A549 (cell line): ENCODE measurements around the gene ETV3. TPM values are rescaled to one million over a fixed set of nuclear protein-coding genes. Genes with fewer than 3 reads are reported as not detected.

Source experiments
- ATAC-seq, 2 experiments: fragments of 200-7000 bp in 1 of 2; fragments of >200 bp in 1 of 2; cut with Nextera tagmentation in 1 of 2; cut with Tn5 transposase in 1 of 2; 3 replicates each; pipeline versions ENCODE4 v1.8.0 to v1.9.1; 2018 to 2020; ENCODE audit warnings: mild to moderate bottlenecking in 1 of 2, moderate library complexity in 1 of 2
- CTCF ChIA-PET: fragments of 300-600 bp; sonication (Branson Sonifier 250); formaldehyde crosslinking; extraction: SDS; loops from one replicate; lab custom pipeline; 2021; ENCODE audit warnings: antibody characterized with exemption, inconsistent platforms; lab: Yijun Ruan, JAX
- POLR2A ChIA-PET: fragments of 350-600 bp; formaldehyde crosslinking; extraction: SDS; loops from one replicate; lab custom pipeline; 2021; ENCODE audit warnings: antibody characterized with exemption, inconsistent platforms; lab: Yijun Ruan, JAX
- DNase-seq, 2 experiments: peaks; one replicate each; pipeline versions ENCODE4 v3.0.0 to v3.0.0-alpha.2; 2011 to 2016; ENCODE audit warnings: low read depth in 1 of 2, low spot score in 1 of 2
- FAIRE-seq: peaks from 2 replicates; lab custom pipeline; 2011; peaks lifted over from hg19 to GRCh38; lab: Jason Lieb, UNC
- H3K27ac ChIP-seq, 2 experiments: fragments of >200 bp; sonication (Bioruptor Twin); formaldehyde crosslinking; 3 replicates each; pipeline ENCODE4 v1.5.1; 2016 to 2017
- H3K4me1 ChIP-seq: fragments of >200 bp; sonication (Bioruptor Twin); formaldehyde crosslinking; 3 replicates; pipeline ENCODE4 v1.6.1; 2016
- H3K4me2 ChIP-seq: fragments of >200 bp; sonication (Bioruptor Twin); formaldehyde crosslinking; 3 replicates; pipeline ENCODE4 v1.6.1; 2016
- H3K4me3 ChIP-seq: fragments of >200 bp; sonication (Bioruptor Twin); formaldehyde crosslinking; 3 replicates; pipeline ENCODE4 v1.5.1; 2016
- H3K9me3 ChIP-seq: fragments of >200 bp; sonication (Bioruptor Twin); formaldehyde crosslinking; 3 replicates; pipeline ENCODE4 v1.6.1; 2016
- ATOH8 ChIP-seq: fragments of 250-450 bp; sonication (Bioruptor Pico); IDR thresholded peaks from 2 replicates; pipeline ENCODE4 v1.5.0; 2020; ENCODE audit warnings: low read depth, mild to moderate bottlenecking, moderate library complexity
- BHLHE40 ChIP-seq: IDR thresholded peaks from 2 replicates; pipeline ENCODE4 v1.6.1; 2012; ENCODE audit warnings: low read depth, low read length, inconsistent platforms
- CBX8 ChIP-seq: fragments of 200-600 bp; sonication (generic); IDR thresholded peaks from 2 replicates; pipeline ENCODE4 v1.6.1; 2016
- CEBPB ChIP-seq, 2 experiments: fragments of >200 bp in 1 of 2; sonication (Bioruptor Twin) in 1 of 2; formaldehyde crosslinking in 1 of 2; IDR thresholded peaks; 2 replicates each; pipeline ENCODE4 v1.6.1; 2012 to 2016
- CTCF ChIP-seq: fragments of >200 bp; sonication (Bioruptor Twin); formaldehyde crosslinking; IDR thresholded peaks from 3 replicates; pipeline ENCODE4 v1.5.1; 2016
- EHF ChIP-seq: fragments of 250-450 bp; sonication (Bioruptor Pico); IDR thresholded peaks from 2 replicates; pipeline ENCODE4 v1.5.0; 2020; ENCODE audit warnings: mild to moderate bottlenecking
- EHMT2 ChIP-seq: fragments of 200-600 bp; sonication (generic); IDR thresholded peaks from 2 replicates; pipeline ENCODE4 v1.6.1; 2016; ENCODE audit warnings: antibody characterized with exemption, low read depth, mild to moderate bottlenecking, moderate library complexity
- ESRRA ChIP-seq: fragments of 150-350 bp; IDR thresholded peaks from 2 replicates; pipeline ENCODE4 v1.6.1; 2014; ENCODE audit warnings: mild to moderate bottlenecking, low read length, borderline replicate concordance
- FOSL2 ChIP-seq, 2 experiments: fragments of 450-650 bp in 1 of 2; fragments of >200 bp in 1 of 2; sonication (Bioruptor Twin) in 1 of 2; formaldehyde crosslinking; IDR thresholded peaks; 2 replicates each; pipeline versions ENCODE4 v1.5.0 to v1.6.1; 2016 to 2020; ENCODE audit warnings: mild to moderate bottlenecking in 1 of 2, moderate library complexity in 1 of 2
- FOXS1 ChIP-seq: fragments of 250-450 bp; sonication (Bioruptor Pico); IDR thresholded peaks from 2 replicates; pipeline ENCODE4 v1.5.0; 2020; ENCODE audit warnings: mild to moderate bottlenecking, moderate library complexity
- HEYL ChIP-seq: fragments of 250-450 bp; sonication (Bioruptor Pico); IDR thresholded peaks from 2 replicates; pipeline ENCODE4 v1.8.0; 2021; ENCODE audit warnings: mild to moderate bottlenecking, moderate library complexity
- JUNB ChIP-seq: fragments of >200 bp; sonication (Bioruptor Twin); formaldehyde crosslinking; IDR thresholded peaks from 2 replicates; pipeline ENCODE4 v1.6.1; 2016
- KDM1A ChIP-seq: fragments of 200-600 bp; sonication (generic); IDR thresholded peaks from 2 replicates; pipeline ENCODE4 v1.6.1; 2016; ENCODE audit warnings: low read depth, mild to moderate bottlenecking
- KDM5A ChIP-seq: fragments of 200-600 bp; sonication (generic); IDR thresholded peaks from 2 replicates; pipeline ENCODE4 v1.6.1; 2016; ENCODE audit warnings: antibody characterized with exemption, mild to moderate bottlenecking
- MAZ ChIP-seq: fragments of 150-350 bp; IDR thresholded peaks from 2 replicates; pipeline ENCODE4 v1.6.1; 2014; ENCODE audit warnings: antibody characterized with exemption, low read depth, low read length, borderline replicate concordance
- NR3C1 ChIP-seq: fragments of >200 bp; sonication (Bioruptor Twin); formaldehyde crosslinking; IDR thresholded peaks from 3 replicates; pipeline ENCODE4 v1.6.1; 2017
- POLR2AphosphoS2 ChIP-seq: conservative IDR thresholded peaks from 2 replicates; pipeline ENCODE4 v1.6.1; 2012; ENCODE audit warnings: low read length, improper control_type of control experiment, inconsistent platforms
- RAD21 ChIP-seq, 2 experiments: fragments of >200 bp in 1 of 2; sonication (Bioruptor Twin) in 1 of 2; formaldehyde crosslinking in 1 of 2; IDR thresholded peaks in 1 of 2; conservative IDR thresholded peaks in 1 of 2; 2 replicates in 1 of 2; 3 replicates in 1 of 2; pipeline ENCODE4 v1.6.1; 2012 to 2018; ENCODE audit warnings: inconsistent platforms in 1 of 2
- RCOR1 ChIP-seq: fragments of 150-350 bp; IDR thresholded peaks from 2 replicates; pipeline ENCODE4 v1.6.1; 2014; ENCODE audit warnings: antibody characterized with exemption, low read length, low read depth
- RNF2 ChIP-seq: fragments of 200-600 bp; sonication (generic); IDR thresholded peaks from 2 replicates; pipeline ENCODE4 v1.6.1; 2016; ENCODE audit warnings: low read depth, mild to moderate bottlenecking, antibody characterized with exemption, moderate library complexity, borderline replicate concordance
- SMC3 ChIP-seq: fragments of >200 bp; sonication (Bioruptor Twin); formaldehyde crosslinking; IDR thresholded peaks from 3 replicates; pipeline ENCODE4 v1.6.1; 2018; ENCODE audit warnings: inconsistent platforms
- TFCP2L1 ChIP-seq: fragments of 250-450 bp; sonication (Bioruptor Pico); IDR thresholded peaks from 2 replicates; pipeline ENCODE4 v1.5.0; 2021; ENCODE audit warnings: mild to moderate bottlenecking
- ZC3H11A ChIP-seq: fragments of 450-650 bp; IDR thresholded peaks from 2 replicates; pipeline ENCODE4 v1.6.1; 2014; ENCODE audit warnings: antibody characterized with exemption, mild to moderate bottlenecking
- WGBS: methylation state at CpG from one replicate; pipeline ENCODE4 v1.1.6; 2017; ENCODE audit errors: missing lambda C conversion rate; 5-methylcytosine and 5-hydroxymethylcytosine counted together
- polyA plus RNA-seq, 4 experiments: library from polyadenylated mRNA; depleted of rRNA in 3 of 4; stranded (reverse); fragments of >200 nt; fragmentation: RNase III in 1 of 4; extraction: RNeasy Plus Mini Kit Qiagen cat#74134 plus additional on column Dnase treatment in 1 of 4; gene quantifications; 2 replicates in 3 of 4; 3 replicates in 1 of 4; pipeline ENCODE4 v1.2.3, GENCODE V29; 2011 to 2017
- TF ChIP-seq, protein P1 (sequence below): fragments of 250-450 bp; sonication (Bioruptor Pico); IDR thresholded peaks from 2 replicates; pipeline ENCODE4 v1.5.0; 2021; ENCODE audit warnings: mild to moderate bottlenecking, moderate library complexity, borderline replicate concordance

Gene ETV3
- polyA plus RNA-seq, 2 of the 4 experiments (the other 2 are of a cell fraction): 11.1 to 14.5 TPM

- FAIRE-seq: no peak
- DNase-seq: no peak
- Histone ChIP-seq H3K4me3 (no peak overlapping the region), H3K27ac (no peak overlapping the region), H3K4me2 (no peak overlapping the region), H3K9me3 (no peaks in the 10 kb centered on the region), H3K4me1 (no peaks in the 10 kb centered on the region)
- ChIA-PET POLR2A (no interaction called here), CTCF (interaction anchor here (1.3 to 6.9 kb wide), 11 partner anchors 11 to 122 kb away, joined by 3 to 437 read pairs (median 25); partner anchors contain the start of gene ETV3L)
- no peak for ATAC-seq
- WGBS: 48% methylated on average over 4 of the region's 4 CpGs
- no peak for TF ChIP-seq BHLHE40
- no peak for TF ChIP-seq CTCF
- no peak for TF ChIP-seq NR3C1
- TF ChIP-seq RCOR1: no peak
These were observed 46.4 kb downstream of the ETV3 start for GRCh38 chr1:157091668-157092273.

- H3K4me1 ChIP-seq: no peaks in the 10 kb centered on the region
- H3K4me3 ChIP-seq: no peak overlapping the region
- no peak overlapping the region for H3K27ac ChIP-seq
- no peak for TF ChIP-seq JUNB
- no peak for TF ChIP-seq CEBPB (IDR thresholded peaks at IDR 0.05)
- TF ChIP-seq EHF (CRISPR knock-in tag): no peak
- no peak for TF ChIP-seq KDM1A
- TF ChIP-seq, all 56 proteins: peak for 0
- DNase-seq (no peak), ATAC-seq (0 out of 6 replicates have a peak, but pooled peaks of 1 of the 2 experiments have one; percentile 6), FAIRE-seq (no peak)
- 64% methylated on average over 4 of the region's 4 CpGs for WGBS
- no peak overlapping the region for H3K4me2 ChIP-seq
- ChIA-PET CTCF (interaction anchor here (0.7 to 6.9 kb wide), 23 partner anchors 10 to 392 kb away, joined by 3 to 437 read pairs (median 9); partner anchors contain the start of gene ETV3L), POLR2A (no interaction called here)
- no peaks in the 10 kb centered on the region for H3K9me3 ChIP-seq
These were observed 47.0 kb downstream of the ETV3 start for GRCh38 chr1:157091186-157091585.

- no peak overlapping the region for H3K4me3 ChIP-seq
- ChIA-PET CTCF (interaction anchor here (0.7 to 6.9 kb wide), 26 partner anchors 10 to 393 kb away, joined by 3 to 437 read pairs (median 8); partner anchors contain the start of gene ETV3L), POLR2A (interaction anchor here (1.0 kb wide), 4 partner anchors 45 to 65 kb away, joined by 3 to 6 read pairs (median 3); no protein-coding TSS in a partner anchor)
- ATAC-seq (no peak), DNase-seq (no peak), FAIRE-seq (no peak)
- 44% methylated on average over 3 of the region's 3 CpGs for WGBS
- no peaks in the 10 kb centered on the region for H3K4me1 ChIP-seq
- H3K4me2 ChIP-seq: no peak overlapping the region
- TF ChIP-seq POLR2AphosphoS2: no peak
- TF ChIP-seq BHLHE40: no peak
- no peak for TF ChIP-seq CEBPB (IDR thresholded peaks at IDR 0.05)
- TF ChIP-seq FOXS1: no peak
- TF ChIP-seq HEYL (CRISPR knock-in tag): no peak
- no peak for TF ChIP-seq MAZ
- TF ChIP-seq ESRRA: no peak
- no peak for TF ChIP-seq KDM5A
- TF ChIP-seq, protein P1, sequence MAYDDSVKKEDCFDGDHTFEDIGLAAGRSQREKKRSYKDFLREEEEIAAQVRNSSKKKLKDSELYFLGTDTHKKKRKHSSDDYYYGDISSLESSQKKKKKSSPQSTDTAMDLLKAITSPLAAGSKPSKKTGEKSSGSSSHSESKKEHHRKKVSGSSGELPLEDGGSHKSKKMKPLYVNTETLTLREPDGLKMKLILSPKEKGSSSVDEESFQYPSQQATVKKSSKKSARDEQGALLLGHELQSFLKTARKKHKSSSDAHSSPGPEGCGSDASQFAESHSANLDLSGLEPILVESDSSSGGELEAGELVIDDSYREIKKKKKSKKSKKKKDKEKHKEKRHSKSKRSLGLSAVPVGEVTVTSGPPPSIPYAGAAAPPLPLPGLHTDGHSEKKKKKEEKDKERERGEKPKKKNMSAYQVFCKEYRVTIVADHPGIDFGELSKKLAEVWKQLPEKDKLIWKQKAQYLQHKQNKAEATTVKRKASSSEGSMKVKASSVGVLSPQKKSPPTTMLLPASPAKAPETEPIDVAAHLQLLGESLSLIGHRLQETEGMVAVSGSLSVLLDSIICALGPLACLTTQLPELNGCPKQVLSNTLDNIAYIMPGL (CRISPR knock-in tag): no peak
- no peak for TF ChIP-seq TFCP2L1 (CRISPR knock-in tag)
- no peak for TF ChIP-seq EHMT2
- TF ChIP-seq SMC3: no peak
- TF ChIP-seq CTCF: no peak
- no peak for TF ChIP-seq JUNB
- no peak for TF ChIP-seq ATOH8 (CRISPR knock-in tag)
- TF ChIP-seq FOSL2 (IDR thresholded peaks at IDR 0.05): no peak
- no peak for TF ChIP-seq FOSL2 (CRISPR knock-in tag; IDR thresholded peaks at IDR 0.05)
- no peak for TF ChIP-seq CBX8
- TF ChIP-seq RNF2: no peak
- TF ChIP-seq RAD21 (conservative IDR thresholded peaks at IDR 0.05 in 1 of 2, IDR thresholded peaks at IDR 0.05 in 1 of 2): no peak
- no peak for TF ChIP-seq ZC3H11A
- no peak overlapping the region for H3K27ac ChIP-seq
- no peaks in the 10 kb centered on the region for H3K9me3 ChIP-seq
These were observed 47.4 kb downstream of the ETV3 start for GRCh38 chr1:157090771-157091170.
